Measurements from ENCODE around the gene EBP. TPM values are rescaled to one million over a fixed set of nuclear protein-coding genes. Genes with fewer than 3 reads are reported as not detected.
A peak's percentile ranks its signal among the peaks of the same experiment; 100 is the strongest.

Gene EBP
- total RNA-seq, 2 donors from 2014 or later, result 225 to 271 TPM

DNA sequence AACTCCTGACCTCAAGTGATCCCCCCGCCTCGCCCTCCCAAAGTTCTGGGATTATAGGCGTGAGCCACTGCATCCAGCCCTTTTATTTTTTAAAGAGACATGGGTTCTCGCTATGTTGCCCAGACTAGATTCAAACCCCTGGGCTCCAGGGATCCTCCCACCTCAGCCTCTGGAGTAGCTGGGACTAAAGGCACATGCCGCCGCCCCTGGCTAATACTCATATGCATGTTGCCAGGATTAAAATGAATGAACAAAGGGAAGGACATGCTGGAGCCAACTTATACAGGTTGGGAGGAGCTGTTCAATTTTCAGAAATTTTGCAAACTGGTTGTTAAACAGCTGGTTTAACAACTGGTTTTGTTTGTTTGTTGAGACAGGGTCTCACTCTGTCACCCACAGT, 47.0 kb upstream of the EBP start:
- Histone ChIP-seq H3K36me3 (no peaks in the 10 kb centered on the region), H3K9me3 (no peaks in the 10 kb centered on the region), H3K4me3 (no peak overlapping the region), H3K27ac (no peak overlapping the region), H3K4me1 (no peaks in the 10 kb centered on the region), H3K9ac (ENCODE audit: low read depth in 2 of 2, low read length in 2 of 2) (no peak overlapping the region), H3K27me3 (no peaks in the 10 kb centered on the region)
- DNase-seq, result no peak
- TF ChIP-seq, protein P1, sequence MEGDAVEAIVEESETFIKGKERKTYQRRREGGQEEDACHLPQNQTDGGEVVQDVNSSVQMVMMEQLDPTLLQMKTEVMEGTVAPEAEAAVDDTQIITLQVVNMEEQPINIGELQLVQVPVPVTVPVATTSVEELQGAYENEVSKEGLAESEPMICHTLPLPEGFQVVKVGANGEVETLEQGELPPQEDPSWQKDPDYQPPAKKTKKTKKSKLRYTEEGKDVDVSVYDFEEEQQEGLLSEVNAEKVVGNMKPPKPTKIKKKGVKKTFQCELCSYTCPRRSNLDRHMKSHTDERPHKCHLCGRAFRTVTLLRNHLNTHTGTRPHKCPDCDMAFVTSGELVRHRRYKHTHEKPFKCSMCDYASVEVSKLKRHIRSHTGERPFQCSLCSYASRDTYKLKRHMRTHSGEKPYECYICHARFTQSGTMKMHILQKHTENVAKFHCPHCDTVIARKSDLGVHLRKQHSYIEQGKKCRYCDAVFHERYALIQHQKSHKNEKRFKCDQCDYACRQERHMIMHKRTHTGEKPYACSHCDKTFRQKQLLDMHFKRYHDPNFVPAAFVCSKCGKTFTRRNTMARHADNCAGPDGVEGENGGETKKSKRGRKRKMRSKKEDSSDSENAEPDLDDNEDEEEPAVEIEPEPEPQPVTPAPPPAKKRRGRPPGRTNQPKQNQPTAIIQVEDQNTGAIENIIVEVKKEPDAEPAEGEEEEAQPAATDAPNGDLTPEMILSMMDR (IDR thresholded peaks at IDR 0.05), result no peak
- intact Hi-C loops (cut with DNase I), result no loop called here

DNA sequence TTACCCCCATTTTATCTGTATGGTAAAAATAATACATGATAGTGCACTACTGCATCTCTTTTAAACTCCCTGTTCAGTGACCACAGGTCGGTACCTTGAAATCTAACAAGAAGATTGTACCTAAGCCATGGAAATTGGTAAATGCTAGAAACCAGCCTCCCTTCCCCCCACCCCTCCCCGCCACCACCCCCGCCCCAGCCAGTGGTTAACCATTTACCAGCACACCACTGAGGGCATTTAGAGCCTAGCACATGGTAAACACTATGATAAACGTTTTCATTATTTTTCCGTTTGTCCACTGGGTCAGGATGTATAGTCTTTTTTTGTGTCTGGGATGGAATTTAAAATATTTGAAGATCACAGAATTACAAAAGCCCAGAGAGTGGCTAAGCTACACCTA, 46.3 kb upstream of the EBP start:
- intact Hi-C loops (cut with DNase I), result no loop called here
- TF ChIP-seq, protein P1 (IDR thresholded peaks at IDR 0.05), result no peak
- no peaks in the 10 kb centered on the region for H3K4me1 ChIP-seq
- peak; percentile 42 for DNase-seq
- no peaks in the 10 kb centered on the region for H3K9me3 ChIP-seq
- H3K27ac ChIP-seq, result peak overlapping the region; percentile 61
- H3K27me3 ChIP-seq, result no peaks in the 10 kb centered on the region
- peak overlapping the region; percentile 69 for H3K4me3 ChIP-seq
- no peaks in the 10 kb centered on the region for H3K36me3 ChIP-seq
- peak overlapping the region in 1 of 2 donors; percentile 51 for H3K9ac ChIP-seq (ENCODE audit: low read depth in 2 of 2, low read length in 2 of 2)

DNA sequence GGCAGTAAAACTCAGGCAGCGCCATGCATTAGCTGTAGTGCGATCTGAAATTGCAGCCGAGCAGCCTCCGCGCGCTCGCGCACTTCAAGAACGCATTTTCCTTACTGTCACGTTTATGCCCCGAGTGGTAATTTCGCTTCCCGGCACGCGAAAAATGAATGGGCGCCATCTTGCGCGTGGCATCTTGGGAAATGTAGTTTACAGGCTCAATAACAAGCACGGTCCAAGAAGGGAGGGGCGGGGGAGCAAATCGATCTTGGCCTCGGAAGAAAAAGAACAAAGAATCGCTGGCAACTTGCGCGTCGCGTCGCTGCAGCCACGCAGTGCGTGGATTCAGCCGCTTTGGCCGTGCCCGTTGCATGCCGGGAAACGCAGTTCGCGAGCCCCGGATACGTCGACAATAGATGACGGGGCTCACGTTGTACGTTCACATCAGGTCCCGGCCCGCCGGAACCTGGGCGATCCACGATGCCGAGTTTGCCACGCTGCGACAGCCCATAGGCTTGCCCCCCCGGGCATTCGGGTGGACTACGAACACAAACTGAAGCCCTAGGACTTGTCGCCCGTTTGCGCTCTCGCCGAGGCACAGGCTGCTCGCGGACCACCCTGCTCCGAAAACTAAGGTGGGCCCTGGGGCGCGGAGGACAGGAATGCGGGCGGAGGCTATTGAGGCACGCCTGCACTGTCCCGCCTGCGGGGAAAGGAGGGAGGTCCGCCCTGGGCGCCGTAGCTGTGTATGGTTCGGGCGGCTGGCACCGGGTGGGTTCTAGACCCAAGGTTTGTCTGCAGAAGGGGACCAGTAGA, 45.6 kb upstream of the EBP start, which contains the start of gene FTSJ1:
Gene FTSJ1 (plus strand): TSS at position 426 of the 804 bp plus-strand sequence. CDS start 1,849 bp downstream, outside the sequence.
- Histone ChIP-seq H3K36me3 (no peaks in the 10 kb centered on the region), H3K27ac (peak within 1 kb of the TSS; percentile 61), H3K4me1 (no peaks in the 10 kb centered on the region), H3K4me3 (peak within 1 kb of the TSS; percentile 69), H3K9me3 (no peaks in the 10 kb centered on the region), H3K9ac (ENCODE audit: low read depth in 2 of 2, low read length in 2 of 2) (peak within 1 kb of the TSS; percentile 76 to 79), H3K27me3 (no peaks in the 10 kb centered on the region)
- peak; percentile 86 for DNase-seq
- intact Hi-C loops (cut with DNase I), result no loop called here
- TF ChIP-seq, protein P1 (IDR thresholded peaks at IDR 0.05), result no peak

DNA sequence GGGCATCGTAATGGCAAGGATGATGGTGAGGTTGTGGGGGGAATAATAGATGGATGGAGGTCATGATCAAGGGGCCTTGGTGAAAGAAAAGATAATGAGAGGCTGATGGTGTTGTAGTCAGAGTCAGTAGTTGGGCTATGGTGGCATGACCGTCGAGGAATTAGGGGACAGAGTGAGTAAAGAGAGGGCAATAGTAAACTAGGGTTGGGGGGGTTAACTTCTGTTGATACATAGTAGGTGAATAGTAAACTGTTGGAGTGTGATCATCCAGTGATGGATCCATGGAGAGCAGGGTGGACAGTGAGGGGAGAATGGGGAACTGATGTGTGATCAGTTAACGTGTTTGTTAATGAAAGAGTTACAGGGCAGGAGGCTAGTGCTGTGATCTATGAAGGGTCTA, 44.7 kb upstream of the EBP start:
- TF ChIP-seq, protein P1 (IDR thresholded peaks at IDR 0.05), result no peak
- H3K9me3 ChIP-seq, result no peaks in the 10 kb centered on the region
- intact Hi-C loops (cut with DNase I), result no loop called here
- no peaks in the 10 kb centered on the region for H3K4me1 ChIP-seq
- no peaks in the 10 kb centered on the region for H3K27me3 ChIP-seq
- peak overlapping the region; percentile 43 to 76 for H3K9ac ChIP-seq (ENCODE audit: low read depth in 2 of 2, low read length in 2 of 2)
- H3K27ac ChIP-seq, result no peak overlapping the region
- DNase-seq, result no peak
- no peaks in the 10 kb centered on the region for H3K36me3 ChIP-seq
- H3K4me3 ChIP-seq, result peak overlapping the region; percentile 69

DNA sequence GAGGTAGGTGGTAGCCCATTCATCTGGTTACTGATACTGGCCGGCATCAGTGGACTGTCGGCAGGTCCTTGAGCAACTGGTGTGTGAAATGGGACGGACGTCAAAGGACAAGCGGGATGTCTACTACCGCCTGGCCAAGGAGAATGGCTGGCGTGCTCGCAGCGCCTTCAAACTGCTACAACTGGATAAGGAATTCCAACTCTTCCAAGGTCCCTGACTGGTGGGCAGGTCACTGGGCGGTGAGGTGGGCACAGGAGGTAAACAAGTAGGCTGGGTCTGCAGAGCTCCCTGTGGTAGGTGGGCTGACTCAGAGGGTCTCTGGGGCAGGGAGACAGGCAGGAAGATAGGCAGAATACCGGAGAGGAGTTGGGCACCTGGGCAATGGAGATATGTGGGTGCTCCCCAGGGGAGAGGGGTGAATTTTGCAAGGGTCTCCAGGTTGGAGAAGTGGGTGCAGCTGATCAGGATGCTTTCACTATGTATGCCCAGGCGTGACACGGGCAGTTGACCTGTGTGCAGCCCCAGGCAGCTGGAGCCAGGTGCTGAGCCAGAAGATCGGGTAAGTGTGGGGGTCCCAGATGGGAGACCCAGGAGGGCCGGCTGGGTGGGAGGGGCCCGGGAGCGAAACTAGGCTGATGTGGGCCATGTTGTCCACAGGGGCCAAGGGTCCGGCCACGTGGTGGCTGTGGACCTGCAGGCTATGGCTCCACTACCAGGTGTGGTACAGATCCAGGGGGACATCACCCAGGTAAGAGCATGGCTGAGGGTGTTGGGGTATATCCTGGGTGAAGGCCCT, 43.5 kb upstream of the EBP start:
- Histone ChIP-seq H3K9ac (ENCODE audit: low read depth in 2 of 2, low read length in 2 of 2) (no peak overlapping the region), H3K27me3 (no peaks in the 10 kb centered on the region), H3K4me3 (no peak overlapping the region), H3K4me1 (no peaks in the 10 kb centered on the region), H3K27ac (no peak overlapping the region), H3K9me3 (no peaks in the 10 kb centered on the region), H3K36me3 (no peaks in the 10 kb centered on the region)
- DNase-seq, result no peak
- TF ChIP-seq, protein P1 (IDR thresholded peaks at IDR 0.05), result no peak
- intact Hi-C loops (cut with DNase I), result no loop called here
